ENCODE results near the gene PIK3CA.
A peak's percentile ranks its signal among the peaks of the same experiment; 100 is the strongest.

PIK3CA gene

GRCh38 chr3:179177611-179178010 is 29.5 kb downstream of the PIK3CA start:
- TF ChIP-seq, protein P1, sequence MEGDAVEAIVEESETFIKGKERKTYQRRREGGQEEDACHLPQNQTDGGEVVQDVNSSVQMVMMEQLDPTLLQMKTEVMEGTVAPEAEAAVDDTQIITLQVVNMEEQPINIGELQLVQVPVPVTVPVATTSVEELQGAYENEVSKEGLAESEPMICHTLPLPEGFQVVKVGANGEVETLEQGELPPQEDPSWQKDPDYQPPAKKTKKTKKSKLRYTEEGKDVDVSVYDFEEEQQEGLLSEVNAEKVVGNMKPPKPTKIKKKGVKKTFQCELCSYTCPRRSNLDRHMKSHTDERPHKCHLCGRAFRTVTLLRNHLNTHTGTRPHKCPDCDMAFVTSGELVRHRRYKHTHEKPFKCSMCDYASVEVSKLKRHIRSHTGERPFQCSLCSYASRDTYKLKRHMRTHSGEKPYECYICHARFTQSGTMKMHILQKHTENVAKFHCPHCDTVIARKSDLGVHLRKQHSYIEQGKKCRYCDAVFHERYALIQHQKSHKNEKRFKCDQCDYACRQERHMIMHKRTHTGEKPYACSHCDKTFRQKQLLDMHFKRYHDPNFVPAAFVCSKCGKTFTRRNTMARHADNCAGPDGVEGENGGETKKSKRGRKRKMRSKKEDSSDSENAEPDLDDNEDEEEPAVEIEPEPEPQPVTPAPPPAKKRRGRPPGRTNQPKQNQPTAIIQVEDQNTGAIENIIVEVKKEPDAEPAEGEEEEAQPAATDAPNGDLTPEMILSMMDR (IDR thresholded peaks at IDR 0.05; ENCODE audit: control extremely low read depth, extremely low read depth, low read depth, missing control alignments), result no peak
- CTCF ChIA-PET, result interaction anchor here (1.0 kb wide), 1 partner anchor 10 kb away, joined by 3 read pairs; no protein-coding TSS in a partner anchor
- DNase-seq (ENCODE audit: extremely low spot score), result no peak
- POLR2A ChIA-PET, result interaction anchor here (0.7 kb wide), 1 partner anchor 923 kb away, joined by 5 read pairs; no protein-coding TSS in a partner anchor

GRCh38 chr3:179179256-179179655 is 31.1 kb downstream of the PIK3CA start:
- TF ChIP-seq, protein P1 (IDR thresholded peaks at IDR 0.05; ENCODE audit: control extremely low read depth, extremely low read depth, low read depth, missing control alignments), result no peak
- ChIA-PET CTCF (interaction anchor here (1.0 to 1.4 kb wide), 4 partner anchors 16 to 63 kb away, joined by 3 read pairs; no protein-coding TSS in a partner anchor), POLR2A (no interaction called here)
- no peak for DNase-seq (ENCODE audit: extremely low spot score)

GRCh38 chr3:179179979-179180759 is 32.0 kb downstream of the PIK3CA start:
- TF ChIP-seq, protein P1 (IDR thresholded peaks at IDR 0.05; ENCODE audit: control extremely low read depth, extremely low read depth, low read depth, missing control alignments), result no peak
- DNase-seq (ENCODE audit: extremely low spot score), result no peak
- ChIA-PET POLR2A (no interaction called here), CTCF (interaction anchor here (1.0 to 1.3 kb wide), 3 partner anchors 18 to 136 kb away, joined by 3 read pairs; no protein-coding TSS in a partner anchor)

GRCh38 chr3:179181021-179181472 is 32.9 kb downstream of the PIK3CA start:
- DNase-seq (ENCODE audit: extremely low spot score), result peak; percentile 21
- CTCF ChIA-PET, result interaction anchor here (1.0 to 2.3 kb wide), 5 partner anchors 9 to 135 kb away, joined by 3 to 7 read pairs (median 3); no protein-coding TSS in a partner anchor
- POLR2A ChIA-PET, result no interaction called here
- TF ChIP-seq, protein P1 (IDR thresholded peaks at IDR 0.05; ENCODE audit: control extremely low read depth, extremely low read depth, low read depth, missing control alignments), result no peak

- CTCF ChIA-PET, result interaction anchor here (1.1 to 2.3 kb wide), 7 partner anchors 8 to 135 kb away, joined by 3 to 7 read pairs (median 3); no protein-coding TSS in a partner anchor
- no peak for DNase-seq (ENCODE audit: extremely low spot score)
- TF ChIP-seq, protein P1 (IDR thresholded peaks at IDR 0.05; ENCODE audit: control extremely low read depth, extremely low read depth, low read depth, missing control alignments), result no peak
- POLR2A ChIA-PET, result no interaction called here
Measured at GRCh38 chr3:179181993-179182551, 33.9 kb downstream of the PIK3CA start.

- POLR2A ChIA-PET, result no interaction called here
- TF ChIP-seq, protein P1 (IDR thresholded peaks at IDR 0.05; ENCODE audit: control extremely low read depth, extremely low read depth, low read depth, missing control alignments), result no peak
- CTCF ChIA-PET, result interaction anchor here (1.1 to 2.5 kb wide), 7 partner anchors 9 to 136 kb away, joined by 3 to 7 read pairs (median 5); no protein-coding TSS in a partner anchor
- DNase-seq (ENCODE audit: extremely low spot score), result no peak
Measured at GRCh38 chr3:179182902-179183301, 34.7 kb downstream of the PIK3CA start.

Data from GM10248 (cell line).